Bronchial epithelial cell (primary cell): ENCODE results near the gene ZFPL1. TPM values are rescaled to one million over a fixed set of nuclear protein-coding genes. Genes with fewer than 3 reads are reported as not detected.

Experiments used
- DNase-seq: peaks from one replicate; pipeline ENCODE4 v3.0.0-alpha.2; 2010; ENCODE audit warnings: low read depth
- FAIRE-seq: peaks from 2 replicates; lab custom pipeline; 2011; peaks lifted over from hg19 to GRCh38; lab: Jason Lieb, UNC
- H3K27me3 ChIP-seq: 2 replicates; pipeline ENCODE4 v1.5.1; 2011; ENCODE audit warnings: low read length; ENCODE audit not compliant: control insufficient read depth, insufficient read depth
- H3K36me3 ChIP-seq: 2 replicates; pipeline ENCODE4 v1.5.1; 2011; ENCODE audit warnings: low read length; ENCODE audit not compliant: control insufficient read depth, insufficient read depth
- H3K4me3 ChIP-seq: 2 replicates; pipeline ENCODE4 v1.5.1; 2011; ENCODE audit warnings: mild to moderate bottlenecking, low read depth, low read length, control low read depth
- CTCF ChIP-seq: IDR thresholded peaks from 2 replicates; pipeline ENCODE4 v1.5.1; 2011; ENCODE audit warnings: mild to moderate bottlenecking, moderate library complexity, low read length, control low read depth, inconsistent platforms; ENCODE audit not compliant: insufficient read depth, severe bottlenecking
- total RNA-seq: library from RNA; depleted of rRNA; stranded (reverse); fragments of >200 nt; gene quantifications from 2 replicates; pipeline ENCODE4 v1.2.1, GENCODE V29; 2014

ZFPL1 gene
- total RNA-seq, 1 donor from 2014 or later = 34.2 TPM

- Histone ChIP-seq H3K4me3 (no peak overlapping the region), H3K36me3 (no peaks in the 10 kb centered on the region), H3K27me3 (no peaks in the 10 kb centered on the region)
- FAIRE-seq (no peak), DNase-seq (no peak)
- TF ChIP-seq CTCF = no peak
Observed at GRCh38 chr11:65067446-65067845, 16.6 kb upstream of the ZFPL1 start.

- Histone ChIP-seq H3K4me3 (no peak overlapping the region), H3K36me3 (no peaks in the 10 kb centered on the region), H3K27me3 (no peaks in the 10 kb centered on the region)
- no peak for FAIRE-seq
- TF ChIP-seq CTCF = no peak
- DNase-seq = peak; percentile 43
Observed at GRCh38 chr11:65069217-65069616, 14.8 kb upstream of the ZFPL1 start.

GRCh38 chr11:65071907-65072630, 12.0 kb upstream of the ZFPL1 start:
- Histone ChIP-seq H3K36me3 (no peaks in the 10 kb centered on the region), H3K4me3 (no peak overlapping the region), H3K27me3 (no peaks in the 10 kb centered on the region)
- DNase-seq (no peak), FAIRE-seq (no peak)
- no peak for TF ChIP-seq CTCF

GRCh38 chr11:65072631-65072966, 11.4 kb upstream of the ZFPL1 start:
- DNase-seq = no peak
- no peak for FAIRE-seq
- Histone ChIP-seq H3K36me3 (no peaks in the 10 kb centered on the region), H3K4me3 (no peak overlapping the region), H3K27me3 (no peaks in the 10 kb centered on the region)
- no peak for TF ChIP-seq CTCF

GRCh38 chr11:65077451-65077850, 6.6 kb upstream of the ZFPL1 start:
- DNase-seq (no peak), FAIRE-seq (no peak)
- no peak for TF ChIP-seq CTCF
- Histone ChIP-seq H3K27me3 (no peaks in the 10 kb centered on the region), H3K36me3 (peaks cover 2% of the 10 kb centered on the region), H3K4me3 (no peak overlapping the region)

DNA sequence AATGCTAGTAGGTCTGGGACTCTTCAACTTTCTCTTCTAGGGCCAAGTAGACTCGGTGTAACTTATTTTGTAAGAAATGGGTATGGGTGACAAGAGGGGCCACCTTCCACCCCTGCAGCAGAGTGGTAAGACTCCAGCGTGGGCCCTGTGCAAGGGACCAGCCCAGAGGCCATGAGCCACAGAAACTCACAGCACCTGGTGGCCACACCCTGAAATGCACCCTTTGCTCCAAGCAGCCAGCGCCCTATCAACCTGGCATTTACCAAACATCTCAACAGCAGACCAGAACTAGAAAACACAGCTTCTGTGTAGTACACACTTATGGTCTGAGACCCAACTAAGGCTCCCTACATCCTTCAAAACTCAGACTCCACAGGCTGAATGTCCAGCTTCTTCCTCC, 5.9 kb upstream of the ZFPL1 start:
- peak; percentile 88 for TF ChIP-seq CTCF
- Histone ChIP-seq H3K4me3 (no peak overlapping the region), H3K27me3 (no peaks in the 10 kb centered on the region), H3K36me3 (peaks cover 2% of the 10 kb centered on the region)
- DNase-seq (peak; percentile 37), FAIRE-seq (no peak)
